OCI-LY7 (cell line): Measurements from ENCODE around the gene STON1. TPM values are rescaled to one million over a fixed set of nuclear protein-coding genes. Genes with fewer than 3 reads are reported as not detected.
A peak's percentile ranks its signal among the peaks of the same experiment; 100 is the strongest.

ENCODE experiments used
- BruUV-seq: library from RNA; stranded (reverse); fragments of 400-500 nt; replicated peaks from 2 replicates; lab custom pipeline; 2021; lab: Mats Ljungman, UMichigan
- CTCF ChIA-PET: fragments of 300-600 bp; sonication (Branson Sonifier 250); formaldehyde crosslinking; loops from one replicate; lab custom pipeline; 2022; ENCODE audit warnings: antibody characterized with exemption; ENCODE audit not compliant: unreplicated experiment; lab: Charles Lee
- POLR2A ChIA-PET: fragments of 300-600 bp; sonication (Branson Sonifier 250); formaldehyde crosslinking; loops from one replicate; lab custom pipeline; 2022; ENCODE audit warnings: antibody characterized with exemption; lab: Charles Lee
- DNase-seq: peaks from one replicate; pipeline ENCODE4 v3.0.0-alpha.2; 2015; ENCODE audit warnings: low spot score
- H2AFZ ChIP-seq: fragments of 200-600 bp; sonication (generic), shearing (Covaris generic); 2 replicates; pipeline ENCODE4 v1.6.1; 2014; ENCODE audit warnings: mild to moderate bottlenecking, antibody characterized with exemption, low read length, moderate library complexity
- H3K27ac ChIP-seq: fragments of 200-600 bp; sonication (generic); 2 replicates; pipeline ENCODE4 v1.5.1; 2014; ENCODE audit warnings: mixed run types, low read depth, mild to moderate bottlenecking, moderate library complexity, low read length, inconsistent platforms; ENCODE audit not compliant: poor library complexity, severe bottlenecking
- H3K36me3 ChIP-seq: fragments of 200-600 bp; sonication (generic); 2 replicates; pipeline ENCODE4 v1.6.1; 2014; ENCODE audit warnings: mild to moderate bottlenecking, antibody characterized with exemption, low read length, moderate library complexity, mixed read lengths; ENCODE audit not compliant: insufficient read depth
- H3K4me1 ChIP-seq: fragments of 200-600 bp; sonication (generic); 2 replicates; pipeline ENCODE4 v1.5.1; 2014; ENCODE audit warnings: mild to moderate bottlenecking, low read length; ENCODE audit not compliant: insufficient read depth, poor library complexity, severe bottlenecking
- H3K4me2 ChIP-seq: fragments of 200-600 bp; sonication (generic); 2 replicates; pipeline ENCODE4 v1.6.1; 2014; ENCODE audit warnings: mild to moderate bottlenecking, low read length
- H3K4me3 ChIP-seq: fragments of 200-600 bp; sonication (generic); 2 replicates; pipeline ENCODE4 v1.5.1; 2014; ENCODE audit warnings: mild to moderate bottlenecking, low read depth, low read length; ENCODE audit not compliant: poor library complexity, severe bottlenecking
- H3K79me2 ChIP-seq: fragments of 200-600 bp; sonication (generic); 2 replicates; pipeline ENCODE4 v1.6.1; 2016; ENCODE audit warnings: low read depth, mild to moderate bottlenecking, low read length, moderate library complexity, mixed read lengths; ENCODE audit not compliant: insufficient read depth
- H3K9me2 ChIP-seq: fragments of 200-600 bp; sonication (generic); 2 replicates; pipeline ENCODE4 v1.6.1; 2016; ENCODE audit warnings: mild to moderate bottlenecking, low read length, mixed read lengths; ENCODE audit not compliant: insufficient read depth
- H3K9me3 ChIP-seq: fragments of 200-600 bp; sonication (generic); 2 replicates; pipeline ENCODE4 v1.6.1; 2014; ENCODE audit warnings: mild to moderate bottlenecking, mixed run types, low read length, mixed read lengths
- H4K20me1 ChIP-seq: fragments of 200-600 bp; sonication (generic); 2 replicates; pipeline ENCODE4 v1.6.1; 2014; ENCODE audit warnings: mild to moderate bottlenecking, antibody characterized with exemption, low read length, moderate library complexity, mixed read lengths; ENCODE audit not compliant: insufficient read depth
- CTCF ChIP-seq: fragments of 200-600 bp; sonication (generic); conservative IDR thresholded peaks from 2 replicates; pipeline ENCODE4 v1.5.1; 2014; ENCODE audit warnings: mild to moderate bottlenecking, antibody characterized with exemption, low read length, moderate library complexity, mixed read lengths
- EZH2phosphoT487 ChIP-seq: fragments of 200-600 bp; sonication (generic); IDR thresholded peaks from 2 replicates; pipeline ENCODE4 v1.6.1; 2018; ENCODE audit warnings: low read depth, borderline replicate concordance, mild to moderate bottlenecking, mixed run types, antibody characterized with exemption, low read length, moderate library complexity, mixed read lengths
- intact Hi-C: fragments of 100-400 bp; cut with micrococcal nuclease; formaldehyde crosslinking; loops from one replicate; pipeline ENCODE4 v1.10.0; 2022; ENCODE audit not compliant: unreplicated experiment
- total RNA-seq, 2 experiments: library from RNA; depleted of rRNA in 1 of 2; stranded (reverse); fragments of >200 nt in 1 of 2; shearing (Covaris generic) in 1 of 2; gene quantifications; 2 replicates each; pipeline ENCODE4 v1.2.3, GENCODE V29; 2014 to 2022

The STON1 gene
- total RNA-seq, 2 experiments from 2014 or later: 0.51 to 0.88 TPM

- ChIA-PET CTCF (no interaction called here), POLR2A (no interaction called here)
- Histone ChIP-seq H2AFZ (no peak overlapping the region), H3K79me2 (no peaks in the 10 kb centered on the region), H3K27ac (no peak overlapping the region), H3K36me3 (no peaks in the 10 kb centered on the region), H3K9me3 (no peaks in the 10 kb centered on the region), H3K4me2 (no peak overlapping the region), H3K4me3 (no peak overlapping the region), H3K9me2 (no peaks in the 10 kb centered on the region), H4K20me1 (no peaks in the 10 kb centered on the region), H3K4me1 (no peaks in the 10 kb centered on the region)
- intact Hi-C loops: loop anchor here (5.0 to 10.0 kb wide), 2 partner anchors 127 to 1544 kb away; no protein-coding TSS in a partner anchor
- BruUV-seq: no TSS peak
- peak; percentile 40 for DNase-seq
- peak; percentile 91 for TF ChIP-seq CTCF
- no peak for TF ChIP-seq EZH2phosphoT487
Observed at GRCh38 chr2:48600204-48600813, 70.4 kb downstream of the STON1 start.

DNA sequence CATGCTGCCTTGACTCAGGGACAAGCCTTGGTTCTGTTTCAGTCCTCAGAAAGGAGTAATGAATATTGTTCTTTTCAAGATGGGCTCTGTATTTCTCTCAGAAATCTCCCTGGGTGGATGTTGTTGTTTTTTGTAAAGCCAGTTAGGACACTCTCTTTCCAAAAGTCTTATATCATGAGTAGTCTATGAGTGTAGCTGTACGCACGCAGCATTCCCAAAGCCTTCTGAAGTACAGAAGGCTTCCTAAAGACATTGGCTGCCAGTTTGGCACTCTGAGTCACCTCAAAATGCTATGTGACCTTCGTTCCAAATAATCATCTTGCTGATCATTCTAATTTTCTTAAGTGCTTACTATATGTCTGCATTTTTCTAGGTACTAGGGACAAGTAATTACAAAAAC is 71.0 kb downstream of the STON1 start:
- ChIA-PET CTCF (no interaction called here), POLR2A (no interaction called here)
- DNase-seq: no peak
- no peaks in the 10 kb centered on the region for H3K9me3 ChIP-seq
- H3K4me2 ChIP-seq: no peak overlapping the region
- no peaks in the 10 kb centered on the region for H3K4me1 ChIP-seq
- H4K20me1 ChIP-seq: no peaks in the 10 kb centered on the region
- intact Hi-C loops: loop anchor here (5.0 to 10.0 kb wide), 2 partner anchors 126 to 1544 kb away; no protein-coding TSS in a partner anchor
- no peaks in the 10 kb centered on the region for H3K9me2 ChIP-seq
- no peak overlapping the region for H3K27ac ChIP-seq
- no peak overlapping the region for H3K4me3 ChIP-seq
- H3K79me2 ChIP-seq: no peaks in the 10 kb centered on the region
- no peaks in the 10 kb centered on the region for H3K36me3 ChIP-seq
- TF ChIP-seq CTCF (no peak), EZH2phosphoT487 (no peak)
- no peak overlapping the region for H2AFZ ChIP-seq
- BruUV-seq: no TSS peak

GRCh38 chr2:48601349-48601748 is 71.4 kb downstream of the STON1 start:
- Histone ChIP-seq H3K79me2 (no peaks in the 10 kb centered on the region), H3K27ac (no peak overlapping the region), H3K9me3 (no peaks in the 10 kb centered on the region), H3K4me2 (no peak overlapping the region), H2AFZ (no peak overlapping the region), H3K4me3 (no peak overlapping the region), H4K20me1 (no peaks in the 10 kb centered on the region), H3K9me2 (no peaks in the 10 kb centered on the region), H3K4me1 (no peaks in the 10 kb centered on the region), H3K36me3 (no peaks in the 10 kb centered on the region)
- TF ChIP-seq CTCF: peak; percentile 71
- no peak for TF ChIP-seq EZH2phosphoT487
- ChIA-PET CTCF (no interaction called here), POLR2A (no interaction called here)
- intact Hi-C loops: loop anchor here (5.0 to 10.0 kb wide), 2 partner anchors 126 to 1543 kb away; no protein-coding TSS in a partner anchor
- peak; percentile 8 for DNase-seq
- BruUV-seq: no TSS peak
